Mesendoderm (in vitro differentiated cells): ENCODE data around the gene ERI2.
"Not testable (repeated sequence)": the region's sequence is repeated elsewhere in the genome, so short reads cannot be mapped to it uniquely, and the experiment has no call there.

Experiments
- DNase-seq: peaks from one replicate; pipeline ENCODE4 v3.0.0; 2013
- H2AK5ac ChIP-seq: 2 replicates; pipeline ENCODE4 v1.6.1; 2013; ENCODE audit warnings: low read length, inconsistent platforms
- H2BK120ac ChIP-seq: 2 replicates; pipeline ENCODE4 v1.6.1; 2013; ENCODE audit warnings: low read depth, mild to moderate bottlenecking, low read length, moderate library complexity, mixed read lengths
- H2BK15ac ChIP-seq: replicated peaks from 2 replicates; pipeline ENCODE4 v1.6.1; 2013; ENCODE audit warnings: low read depth, mild to moderate bottlenecking, moderate library complexity
- H2BK5ac ChIP-seq: 2 replicates; pipeline ENCODE4 v1.6.1; 2013; ENCODE audit warnings: low read length, inconsistent platforms
- H3K18ac ChIP-seq: 2 replicates; pipeline ENCODE4 v1.6.1; 2013; ENCODE audit warnings: mild to moderate bottlenecking, low read length, mixed read lengths
- H3K23ac ChIP-seq: one replicate; pipeline ENCODE4 v1.6.1; 2013; ENCODE audit warnings: low read length
- H3K27ac ChIP-seq: 2 replicates; pipeline ENCODE4 v1.5.1; 2013; ENCODE audit warnings: low read depth, mild to moderate bottlenecking, inconsistent platforms, low read length, moderate library complexity
- H3K27me3 ChIP-seq: 2 replicates; pipeline ENCODE4 v1.6.1; 2013; ENCODE audit warnings: low read length, control low read depth, mild to moderate bottlenecking, inconsistent platforms; ENCODE audit not compliant: insufficient read depth, poor library complexity
- H3K36me3 ChIP-seq: 2 replicates; pipeline ENCODE4 v1.6.1; 2013; ENCODE audit warnings: low read length, inconsistent platforms; ENCODE audit not compliant: control insufficient read depth, insufficient read depth
- H3K4ac ChIP-seq: one replicate; pipeline ENCODE4 v1.6.1; 2013; ENCODE audit warnings: low read depth, mild to moderate bottlenecking, low read length, moderate library complexity
- H3K4me1 ChIP-seq: 2 replicates; pipeline ENCODE4 v1.6.1; 2013; ENCODE audit warnings: low read depth, low read length, inconsistent platforms; ENCODE audit not compliant: control insufficient read depth
- H3K4me2 ChIP-seq: 2 replicates; pipeline ENCODE4 v1.6.1; 2013; ENCODE audit warnings: low read length
- H3K4me3 ChIP-seq: 2 replicates; pipeline ENCODE4 v1.5.1; 2013; ENCODE audit warnings: mild to moderate bottlenecking, low read length
- H3K56ac ChIP-seq: one replicate; pipeline ENCODE4 v1.6.1; 2013; ENCODE audit warnings: low read length
- H3K79me1 ChIP-seq: 2 replicates; pipeline ENCODE4 v1.6.1; 2013; ENCODE audit warnings: low read length, inconsistent platforms
- H3K79me2 ChIP-seq: 2 replicates; pipeline ENCODE4 v1.6.1; 2013; ENCODE audit warnings: mild to moderate bottlenecking, low read length; ENCODE audit not compliant: control insufficient read depth, insufficient read depth
- H3K9ac ChIP-seq: 2 replicates; pipeline ENCODE4 v1.6.1; 2013; ENCODE audit warnings: low read length, inconsistent platforms
- H4K5ac ChIP-seq: one replicate; pipeline ENCODE4 v1.6.1; 2013; ENCODE audit warnings: low read length
- H4K8ac ChIP-seq: one replicate; pipeline ENCODE4 v1.6.1; 2013; ENCODE audit warnings: low read depth, mild to moderate bottlenecking, control low read depth, low read length, moderate library complexity
- WGBS: extraction: QIAGEN DNeasy Blood & Tissue Kit; methylation state at CpG from one replicate; pipeline ENCODE4 v1.1.7; 2013; ENCODE audit warnings: low lambda C conversion rate, missing lambda C conversion rate; ENCODE audit not compliant: insufficient coverage; ENCODE audit errors: extremely low coverage; 5-methylcytosine and 5-hydroxymethylcytosine counted together

The ERI2 gene

DNA sequence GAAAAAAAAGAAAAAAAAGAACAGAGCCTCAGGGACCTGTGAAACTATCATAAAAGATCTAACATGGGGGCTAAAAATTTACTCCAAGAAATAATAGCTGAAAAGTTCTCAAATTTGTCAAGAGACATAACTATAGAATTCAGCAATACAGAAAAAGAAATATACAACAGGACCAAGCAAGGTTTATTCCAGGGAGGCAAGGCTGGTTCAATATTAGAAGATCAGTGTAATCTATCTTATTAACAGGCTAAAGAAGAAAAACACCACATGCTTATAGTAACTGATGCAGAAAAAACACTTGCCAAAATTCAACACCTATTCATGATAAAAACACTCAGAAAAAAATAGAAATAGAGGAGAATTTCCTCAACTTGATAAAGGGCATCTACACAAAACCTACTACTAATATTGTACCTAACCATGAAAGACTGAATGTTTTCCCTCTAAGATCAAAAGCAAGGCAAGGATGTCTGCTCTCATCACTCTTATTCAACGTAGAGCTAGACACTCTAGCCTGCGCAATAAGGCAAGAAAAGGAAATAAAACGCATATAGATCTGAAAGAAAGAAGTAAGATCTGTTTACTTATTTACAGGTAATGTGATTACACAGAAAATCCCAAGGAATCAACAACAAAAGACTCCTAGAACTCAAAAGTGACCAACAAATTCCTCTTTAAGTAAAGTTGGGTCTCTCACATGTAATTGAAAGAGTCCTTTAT is 43.7 kb downstream of the ERI2 start:
- Histone ChIP-seq H2BK120ac (no peak overlapping the region), H2AK5ac (no peak overlapping the region), H3K27me3 (no peaks in the 10 kb centered on the region), H3K4me3 (no peak overlapping the region), H2BK15ac (no peak overlapping the region), H3K4me1 (no peaks in the 10 kb centered on the region), H3K36me3 (no peaks in the 10 kb centered on the region), H2BK5ac (no peak overlapping the region), H3K4me2 (no peak overlapping the region), H3K18ac (no peak overlapping the region), H3K4ac (no peak overlapping the region), H4K8ac (no peak overlapping the region), H3K23ac (no peak overlapping the region), H3K9ac (no peak overlapping the region), H3K79me2 (no peaks in the 10 kb centered on the region), H3K79me1 (no peaks in the 10 kb centered on the region), H3K27ac (no peak overlapping the region), H3K56ac (no peak overlapping the region), H4K5ac (no peak overlapping the region)
- no peak for DNase-seq
- no CpG with 5 or more reads among the region's 3 CpGs for WGBS

DNA sequence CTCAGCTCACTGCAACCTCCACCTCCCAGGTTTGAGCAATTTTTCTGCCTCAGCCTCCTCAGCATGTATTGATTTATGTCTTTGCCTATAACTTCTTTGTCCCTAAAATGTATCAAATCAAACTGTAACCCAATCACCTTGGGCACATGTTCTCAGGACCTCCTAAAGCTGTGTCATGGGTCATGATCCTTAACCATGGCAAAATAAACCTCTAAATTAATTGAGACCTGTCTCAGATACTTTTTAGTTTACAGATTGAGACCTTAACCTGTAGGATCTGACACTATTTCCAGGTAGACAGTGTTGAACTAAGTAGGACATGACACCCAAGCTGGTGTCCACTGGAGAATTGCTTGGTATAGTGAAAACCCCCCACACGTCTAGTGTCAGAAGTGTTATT is 45.1 kb downstream of the ERI2 start:
- Histone ChIP-seq H3K23ac (no peak overlapping the region), H3K79me1 (no peaks in the 10 kb centered on the region), H2BK5ac (no peak overlapping the region), H2BK15ac (no peak overlapping the region), H3K4me2 (no peak overlapping the region), H3K4me1 (no peaks in the 10 kb centered on the region), H3K4ac (no peak overlapping the region), H4K5ac (no peak overlapping the region), H3K27ac (no peak overlapping the region), H3K4me3 (no peak overlapping the region), H3K9ac (no peak overlapping the region), H2AK5ac (no peak overlapping the region), H3K18ac (no peak overlapping the region), H2BK120ac (no peak overlapping the region), H4K8ac (no peak overlapping the region), H3K79me2 (no peaks in the 10 kb centered on the region), H3K56ac (no peak overlapping the region), H3K36me3 (no peaks in the 10 kb centered on the region), H3K27me3 (no peaks in the 10 kb centered on the region)
- WGBS: no CpG with 5 or more reads among the region's 1 CpG
- no peak for DNase-seq

DNA sequence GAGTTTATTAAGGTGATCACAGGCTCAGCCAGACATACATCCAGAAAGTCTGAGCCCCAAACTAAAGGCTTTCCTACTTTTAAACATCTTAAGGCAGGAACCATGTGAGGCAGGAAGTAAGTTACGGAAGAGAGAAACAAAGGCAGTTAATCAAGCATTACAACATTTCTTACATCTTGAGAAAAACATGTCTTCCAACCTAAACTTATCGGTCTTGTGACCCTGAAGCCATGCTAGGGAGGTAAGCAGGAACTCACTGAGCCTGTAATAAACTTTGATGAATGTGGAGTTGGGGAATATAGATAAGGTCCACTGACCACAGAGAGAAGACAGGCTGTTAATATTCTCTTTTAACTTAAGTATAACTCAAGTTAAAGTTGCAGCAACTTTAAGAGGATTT is 45.9 kb downstream of the ERI2 start:
- Histone ChIP-seq H2BK15ac (no peak overlapping the region), H3K4ac (no peak overlapping the region), H3K79me1 (no peaks in the 10 kb centered on the region), H3K27me3 (no peaks in the 10 kb centered on the region), H2BK120ac (no peak overlapping the region), H3K4me2 (no peak overlapping the region), H3K27ac (no peak overlapping the region), H3K23ac (no peak overlapping the region), H3K79me2 (no peaks in the 10 kb centered on the region), H4K5ac (no peak overlapping the region), H3K4me3 (no peak overlapping the region), H3K18ac (no peak overlapping the region), H3K4me1 (no peaks in the 10 kb centered on the region), H2BK5ac (no peak overlapping the region), H3K9ac (no peak overlapping the region), H3K56ac (no peak overlapping the region), H4K8ac (no peak overlapping the region), H2AK5ac (no peak overlapping the region), H3K36me3 (no peaks in the 10 kb centered on the region)
- WGBS: no CpG with 5 or more reads among the region's 2 CpGs
- DNase-seq: no peak

DNA sequence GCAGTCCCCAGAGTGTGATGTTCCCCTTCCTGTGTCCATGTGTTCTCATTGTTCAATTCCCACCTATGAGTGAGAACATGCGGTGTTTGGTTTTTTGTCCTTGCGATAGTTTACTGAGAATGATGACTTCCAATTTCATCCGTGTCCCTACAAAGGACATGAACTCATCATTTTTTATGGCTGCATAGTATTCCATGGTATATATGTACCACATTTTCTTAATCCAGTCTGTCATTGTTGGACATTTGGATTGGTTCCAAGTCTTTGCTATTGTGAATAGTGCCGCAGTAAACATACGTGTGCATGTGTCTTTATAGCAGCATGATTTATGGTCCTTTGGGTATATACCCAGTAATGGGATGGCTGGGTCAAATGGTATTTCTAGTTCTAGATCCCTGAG is 50.5 kb downstream of the ERI2 start:
- not testable (repeated sequence) for H2BK15ac ChIP-seq, H4K8ac ChIP-seq, H3K4me1 ChIP-seq, H3K27ac ChIP-seq, H3K18ac ChIP-seq, H3K9ac ChIP-seq, H3K23ac ChIP-seq, H2BK5ac ChIP-seq, H3K56ac ChIP-seq, H3K4me2 ChIP-seq, H3K36me3 ChIP-seq, H2BK120ac ChIP-seq, DNase-seq, H2AK5ac ChIP-seq, H3K79me2 ChIP-seq, H4K5ac ChIP-seq, H3K4me3 ChIP-seq, H3K27me3 ChIP-seq, H3K4ac ChIP-seq, H3K79me1 ChIP-seq
- WGBS: no CpG with 5 or more reads among the region's 5 CpGs

DNA sequence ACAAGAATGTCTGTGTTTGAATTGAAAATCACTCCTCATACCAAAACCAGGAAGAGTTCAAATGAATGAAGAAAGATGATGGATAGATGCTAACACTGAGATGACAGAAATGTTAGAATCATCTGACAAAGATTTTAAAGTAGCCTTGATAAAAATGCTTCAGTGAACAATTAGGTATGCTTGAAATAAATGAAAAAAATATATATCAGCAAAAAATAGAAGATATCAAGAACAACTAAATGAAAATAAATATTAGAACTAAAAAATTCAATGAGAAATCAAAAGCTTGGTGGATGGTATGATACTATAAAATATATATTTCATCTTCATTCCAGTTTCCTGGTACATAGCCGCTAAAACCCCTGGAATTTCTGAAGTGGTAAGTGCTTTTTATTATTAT is 51.0 kb downstream of the ERI2 start:
- no peak for DNase-seq
- no CpG with 5 or more reads among the region's 1 CpG for WGBS
- no peak overlapping the region for H3K56ac ChIP-seq
- no peaks in the 10 kb centered on the region for H3K79me1 ChIP-seq
- no peak overlapping the region for H4K8ac ChIP-seq
- H3K4me3 ChIP-seq: no peak overlapping the region
- H3K79me2 ChIP-seq: no peaks in the 10 kb centered on the region
- H2BK120ac ChIP-seq: no peak overlapping the region
- H3K18ac ChIP-seq: no peak overlapping the region
- no peak overlapping the region for H3K27ac ChIP-seq
- H3K23ac ChIP-seq: no peak overlapping the region
- H2AK5ac ChIP-seq: no peak overlapping the region
- no peak overlapping the region for H4K5ac ChIP-seq
- H3K9ac ChIP-seq: no peak overlapping the region
- H2BK15ac ChIP-seq: no peak overlapping the region
- H3K4me2 ChIP-seq: no peak overlapping the region
- no peaks in the 10 kb centered on the region for H3K36me3 ChIP-seq
- no peaks in the 10 kb centered on the region for H3K27me3 ChIP-seq
- no peaks in the 10 kb centered on the region for H3K4me1 ChIP-seq
- H3K4ac ChIP-seq: no peak overlapping the region
- H2BK5ac ChIP-seq: no peak overlapping the region

DNA sequence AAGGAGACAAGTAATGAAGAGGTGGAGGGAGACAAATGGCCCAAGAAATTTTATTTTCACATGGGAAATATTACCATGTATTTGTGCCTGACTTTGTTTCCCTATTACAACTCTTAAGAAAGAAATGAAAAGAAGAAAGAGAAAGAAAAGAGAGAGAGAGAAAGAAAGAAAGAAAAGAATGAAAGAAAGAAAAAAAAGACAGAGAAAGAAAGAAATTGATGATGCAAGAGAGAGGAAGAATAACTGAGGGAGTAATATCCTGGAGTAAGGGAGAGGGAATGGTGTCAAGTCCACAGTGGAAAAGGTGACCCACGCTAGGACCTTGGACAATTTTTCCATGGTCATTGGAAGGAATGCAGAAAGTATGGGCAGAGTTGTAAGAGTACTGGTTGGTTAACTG is 52.5 kb downstream of the ERI2 start:
- no peaks in the 10 kb centered on the region for H3K36me3 ChIP-seq
- H3K4me3 ChIP-seq: no peak overlapping the region
- no peak overlapping the region for H3K4ac ChIP-seq
- H3K79me2 ChIP-seq: no peaks in the 10 kb centered on the region
- H3K79me1 ChIP-seq: no peaks in the 10 kb centered on the region
- no CpG with 5 or more reads among the region's 1 CpG for WGBS
- no peak overlapping the region for H3K56ac ChIP-seq
- H3K4me1 ChIP-seq: no peaks in the 10 kb centered on the region
- no peak overlapping the region for H2BK5ac ChIP-seq
- H2AK5ac ChIP-seq: no peak overlapping the region
- no peak overlapping the region for H3K9ac ChIP-seq
- H3K18ac ChIP-seq: no peak overlapping the region
- no peaks in the 10 kb centered on the region for H3K27me3 ChIP-seq
- H3K23ac ChIP-seq: no peak overlapping the region
- H4K8ac ChIP-seq: no peak overlapping the region
- H3K4me2 ChIP-seq: no peak overlapping the region
- no peak overlapping the region for H3K27ac ChIP-seq
- DNase-seq: no peak
- no peak overlapping the region for H2BK120ac ChIP-seq
- no peak overlapping the region for H2BK15ac ChIP-seq
- no peak overlapping the region for H4K5ac ChIP-seq
